ENCODE data around the gene SMAD4. TPM values are rescaled to one million over a fixed set of nuclear protein-coding genes. Genes with fewer than 3 reads are reported as not detected.
"Not testable (repeated sequence)": the region's sequence is repeated elsewhere in the genome, so short reads cannot be mapped to it uniquely, and the experiment has no call there.

Gene SMAD4
- total RNA-seq, result 10 to 100 TPM; 57.2 to 59.5 TPM

GRCh38 chr18:51029694-51030536 is at the start of gene SMAD4:
TSS of gene SMAD4 (plus strand) at chr18:51030213. CDS start at chr18:51047047, 16,834 bp downstream.
- H3K4me1 Mint-ChIP-seq, result peaks cover 45% of the 10 kb centered on the region
- H3K27me3 Mint-ChIP-seq, result no peaks in the 10 kb centered on the region
- no peaks in the 10 kb centered on the region for H3K9me3 Mint-ChIP-seq
- H3K36me3 Mint-ChIP-seq, result peaks cover 26% of the 10 kb centered on the region
- H3K27ac Mint-ChIP-seq, result peak within 1 kb of the TSS; percentile 95
- peak; percentile 97 for DNase-seq
- peak within 1 kb of the TSS; percentile 98 for H3K4me3 Mint-ChIP-seq

- no peaks in the 10 kb centered on the region for H3K27me3 Mint-ChIP-seq
- peaks cover 1% of the 10 kb centered on the region for H3K9me3 Mint-ChIP-seq
- peaks cover 34% of the 10 kb centered on the region for H3K36me3 Mint-ChIP-seq
- no peak for DNase-seq
- H3K4me3 Mint-ChIP-seq, result no peak overlapping the region
- no peak overlapping the region for H3K27ac Mint-ChIP-seq
- no peaks in the 10 kb centered on the region for H3K4me1 Mint-ChIP-seq
These were observed 48.6 kb upstream of the SMAD4 start for GRCh38 chr18:50981381-50981780.

- no peaks in the 10 kb centered on the region for H3K4me1 Mint-ChIP-seq
- peaks cover 26% of the 10 kb centered on the region for H3K36me3 Mint-ChIP-seq
- no peaks in the 10 kb centered on the region for H3K27me3 Mint-ChIP-seq
- no peak overlapping the region for H3K27ac Mint-ChIP-seq
- peaks cover 1% of the 10 kb centered on the region for H3K9me3 Mint-ChIP-seq
- DNase-seq, result no peak
- no peak overlapping the region for H3K4me3 Mint-ChIP-seq
These were observed 47.8 kb upstream of the SMAD4 start for GRCh38 chr18:50982086-50982801.

- no peak overlapping the region for H3K4me3 Mint-ChIP-seq
- peaks cover 21% of the 10 kb centered on the region for H3K36me3 Mint-ChIP-seq
- no peak for DNase-seq
- H3K9me3 Mint-ChIP-seq, result peaks cover 1% of the 10 kb centered on the region
- H3K27ac Mint-ChIP-seq, result no peak overlapping the region
- no peaks in the 10 kb centered on the region for H3K4me1 Mint-ChIP-seq
- no peaks in the 10 kb centered on the region for H3K27me3 Mint-ChIP-seq
These were observed 47.2 kb upstream of the SMAD4 start for GRCh38 chr18:50982802-50983179.

- no peak overlapping the region for H3K27ac Mint-ChIP-seq
- H3K36me3 Mint-ChIP-seq, result peaks cover 6% of the 10 kb centered on the region
- no peak for DNase-seq
- no peaks in the 10 kb centered on the region for H3K9me3 Mint-ChIP-seq
- no peaks in the 10 kb centered on the region for H3K4me1 Mint-ChIP-seq
- H3K27me3 Mint-ChIP-seq, result no peaks in the 10 kb centered on the region
- H3K4me3 Mint-ChIP-seq, result no peak overlapping the region
These were observed 43.5 kb upstream of the SMAD4 start for GRCh38 chr18:50986360-50987087.

GRCh38 chr18:50987261-50987660 is 42.8 kb upstream of the SMAD4 start:
- no peak for DNase-seq
- no peaks in the 10 kb centered on the region for H3K27me3 Mint-ChIP-seq
- H3K27ac Mint-ChIP-seq, result no peak overlapping the region
- no peaks in the 10 kb centered on the region for H3K4me1 Mint-ChIP-seq
- H3K4me3 Mint-ChIP-seq, result no peak overlapping the region
- H3K36me3 Mint-ChIP-seq, result peaks cover 5% of the 10 kb centered on the region
- no peaks in the 10 kb centered on the region for H3K9me3 Mint-ChIP-seq

GRCh38 chr18:50989711-50990110 is 40.3 kb upstream of the SMAD4 start:
- no peaks in the 10 kb centered on the region for H3K9me3 Mint-ChIP-seq
- DNase-seq, result no peak
- peaks cover 5% of the 10 kb centered on the region for H3K36me3 Mint-ChIP-seq
- H3K4me3 Mint-ChIP-seq, result no peak overlapping the region
- H3K4me1 Mint-ChIP-seq, result no peaks in the 10 kb centered on the region
- H3K27me3 Mint-ChIP-seq, result no peaks in the 10 kb centered on the region
- no peak overlapping the region for H3K27ac Mint-ChIP-seq

GRCh38 chr18:50992351-50992762 is 37.7 kb upstream of the SMAD4 start:
- no peak overlapping the region for H3K4me3 Mint-ChIP-seq
- no peak for DNase-seq
- H3K4me1 Mint-ChIP-seq, result no peaks in the 10 kb centered on the region
- H3K27ac Mint-ChIP-seq, result no peak overlapping the region
- H3K27me3 Mint-ChIP-seq, result no peaks in the 10 kb centered on the region
- H3K9me3 Mint-ChIP-seq, result peaks cover 2% of the 10 kb centered on the region
- H3K36me3 Mint-ChIP-seq, result peaks cover 4% of the 10 kb centered on the region

- no peak for DNase-seq
- Mint-ChIP-seq H3K27ac (no peak overlapping the region), H3K36me3 (peaks cover 4% of the 10 kb centered on the region), H3K4me3 (no peak overlapping the region), H3K4me1 (no peaks in the 10 kb centered on the region), H3K9me3 (peaks cover 2% of the 10 kb centered on the region), H3K27me3 (no peaks in the 10 kb centered on the region)
These were observed 36.0 kb upstream of the SMAD4 start for GRCh38 chr18:50994031-50994430.

- not testable (repeated sequence) for H3K4me3 Mint-ChIP-seq, H3K27ac Mint-ChIP-seq
These were observed 26.8 kb upstream of the SMAD4 start for GRCh38 chr18:51003174-51003573.

GRCh38 chr18:51006061-51006818 is 23.8 kb upstream of the SMAD4 start:
- H3K9me3 Mint-ChIP-seq, result peaks cover 6% of the 10 kb centered on the region
- no peaks in the 10 kb centered on the region for H3K4me1 Mint-ChIP-seq
- no peak for DNase-seq
- H3K4me3 Mint-ChIP-seq, result no peak overlapping the region
- H3K27me3 Mint-ChIP-seq, result no peaks in the 10 kb centered on the region
- no peak overlapping the region for H3K27ac Mint-ChIP-seq
- peaks cover 10% of the 10 kb centered on the region for H3K36me3 Mint-ChIP-seq

More at GRCh38 chr18:51003174-51003573, 26.8 kb upstream of the SMAD4 start:
- H3K9me3 Mint-ChIP-seq, H3K27me3 Mint-ChIP-seq, DNase-seq, H3K4me1 Mint-ChIP-seq: not testable (repeated sequence)
- peaks cover 18% of the 10 kb centered on the region for H3K36me3 Mint-ChIP-seq

- peaks cover under 1% of the 10 kb centered on the region for H3K9me3 Mint-ChIP-seq
These were observed 22.8 kb upstream of the SMAD4 start for GRCh38 chr18:51006948-51007789.

GRCh38 chr18:51007790-51008139 is 22.2 kb upstream of the SMAD4 start:
- H3K27ac Mint-ChIP-seq, result no peak overlapping the region
- no peaks in the 10 kb centered on the region for H3K27me3 Mint-ChIP-seq
- no peaks in the 10 kb centered on the region for H3K9me3 Mint-ChIP-seq
- DNase-seq, result no peak
- H3K4me3 Mint-ChIP-seq, result no peak overlapping the region
- H3K4me1 Mint-ChIP-seq, result no peaks in the 10 kb centered on the region
- no peaks in the 10 kb centered on the region for H3K36me3 Mint-ChIP-seq

More at GRCh38 chr18:51006948-51007789, 22.8 kb upstream of the SMAD4 start:
- no peaks in the 10 kb centered on the region for H3K4me1 Mint-ChIP-seq
- no peak overlapping the region for H3K27ac Mint-ChIP-seq
- DNase-seq, result no peak
- no peaks in the 10 kb centered on the region for H3K27me3 Mint-ChIP-seq
- no peak overlapping the region for H3K4me3 Mint-ChIP-seq
- H3K36me3 Mint-ChIP-seq, result peaks cover under 1% of the 10 kb centered on the region

GRCh38 chr18:51009072-51009471 is 20.9 kb upstream of the SMAD4 start:
- H3K9me3 Mint-ChIP-seq, result no peaks in the 10 kb centered on the region

More at GRCh38 chr18:51009072-51009471, 20.9 kb upstream of the SMAD4 start:
- no peaks in the 10 kb centered on the region for H3K27me3 Mint-ChIP-seq
- no peak overlapping the region for H3K4me3 Mint-ChIP-seq
- H3K4me1 Mint-ChIP-seq, result no peaks in the 10 kb centered on the region
- no peak overlapping the region for H3K27ac Mint-ChIP-seq
- no peak for DNase-seq
- H3K36me3 Mint-ChIP-seq, result no peaks in the 10 kb centered on the region

Data from activated naive CD8-positive, alpha-beta T cell treated with anti-CD3 and anti-CD28 coated beads for 36 hours (primary cell).